Hepatocyte (in vitro differentiated cells): ENCODE data around the gene CEP131.

Experiments
- CTCF ChIP-seq: fragments of 200-600 bp; sonication (generic); IDR thresholded peaks from 2 replicates; pipeline ENCODE4 v1.5.1; 2016; ENCODE audit warnings: antibody characterized with exemption, mild to moderate bottlenecking; ENCODE audit not compliant: poor library complexity
- EZH2 ChIP-seq: fragments of 200-600 bp; sonication (generic); IDR thresholded peaks from 2 replicates; pipeline ENCODE4 v1.6.1; 2016; ENCODE audit warnings: antibody characterized with exemption, mild to moderate bottlenecking, borderline replicate concordance
- EZH2phosphoT487 ChIP-seq: fragments of 200-600 bp; sonication (generic); IDR thresholded peaks from one replicate; pipeline ENCODE4 v1.6.1; 2018; ENCODE audit warnings: antibody characterized with exemption, mild to moderate bottlenecking, low read depth, moderate library complexity; ENCODE audit not compliant: unreplicated experiment, severe bottlenecking

- no peak for TF ChIP-seq EZH2
- TF ChIP-seq CTCF: no peak
- no peak for TF ChIP-seq EZH2phosphoT487
Measured at GRCh38 chr17:81245024-81245664, 22.4 kb upstream of the CEP131 start.
